Tibial nerve (tissue), 4 donors: Measurements from ENCODE around the gene TSSK6. TPM values are rescaled to one million over a fixed set of nuclear protein-coding genes. Genes with fewer than 3 reads are reported as not detected.

Experiments used
- DNase-seq, 2 donors: peaks; one replicate each; pipeline ENCODE4 v3.0.0-alpha.2; 2019; ENCODE audit warnings: low spot score in 2 of 2
- H3K27ac ChIP-seq, 4 donors: fragments of 200-600 bp; sonication (generic) in 3 of 4; one replicate each; pipeline ENCODE4 v1.5.1; 2017 to 2019; ENCODE audit warnings: mild to moderate bottlenecking in 1 of 4
- H3K27me3 ChIP-seq, 2 donors: fragments of 200-600 bp; sonication (generic) in 1 of 2; one replicate each; pipeline versions ENCODE4 v1.5.1 to v1.6.0; 2017 to 2019
- H3K36me3 ChIP-seq, 3 donors: fragments of 200-600 bp; sonication (generic); one replicate each; pipeline ENCODE4 v1.5.1; 2018 to 2019
- H3K4me1 ChIP-seq, 4 donors: fragments of 200-600 bp; sonication (generic) in 3 of 4; one replicate each; pipeline ENCODE4 v1.5.1; 2017 to 2019
- H3K4me3 ChIP-seq, 4 donors: fragments of 200-600 bp; sonication (generic) in 3 of 4; one replicate each; pipeline ENCODE4 v1.5.1; 2017 to 2019; ENCODE audit warnings: mild to moderate bottlenecking in 1 of 4, moderate library complexity in 1 of 4
- H3K9me3 ChIP-seq, 4 donors: fragments of 200-600 bp; sonication (generic) in 3 of 4; one replicate each; pipeline ENCODE4 v1.5.1; 2017 to 2019
- EP300 ChIP-seq, 2 donors: sonication (generic); formaldehyde crosslinking; IDR thresholded peaks; one replicate each; pipeline ENCODE4 v1.6.1; 2017; ENCODE audit warnings: antibody characterized with exemption in 2 of 2, mild to moderate bottlenecking in 1 of 2
- POLR2A ChIP-seq, 2 donors: fragments of 450-650 bp; IDR thresholded peaks; one replicate each; pipeline ENCODE4 v1.6.1; 2017; ENCODE audit warnings: antibody characterized with exemption in 2 of 2, mild to moderate bottlenecking in 2 of 2, moderate library complexity in 2 of 2
- WGBS, 2 donors: methylation state at CpG; one replicate each; pipeline ENCODE4 v1.1.5; 2018; 5-methylcytosine and 5-hydroxymethylcytosine counted together
- total RNA-seq, 4 donors: library from RNA; depleted of rRNA; stranded (reverse); fragments of >200 nt; gene quantifications; one replicate each; pipeline ENCODE4 v1.1.0, GENCODE V29; 2016
- TF ChIP-seq, protein P1 (sequence below), 5 experiments: fragments of 200-600 bp in 3 of 5; fragments of 450-650 bp in 2 of 5; sonication (generic) in 3 of 5; IDR thresholded peaks; one replicate each; pipeline ENCODE4 v1.5.1; 2016 to 2019; ENCODE audit warnings: antibody characterized with exemption in 5 of 5, mild to moderate bottlenecking in 3 of 5, moderate library complexity in 2 of 5

The TSSK6 gene
- total RNA-seq, 4 donors from 2014 or later = 1.8 to 7.2 (median 3.7) TPM

GRCh38 chr19:19485998-19486290 is 29.4 kb downstream of the TSSK6 start:
- Histone ChIP-seq H3K4me3 (no peak overlapping the region), H3K27me3 (no peaks in the 10 kb centered on the region), H3K9me3 (no peaks in the 10 kb centered on the region), H3K4me1 (peaks cover 0 to 68% (median 30%) of the 10 kb centered on the region in 4 donors), H3K36me3 (peaks cover 0 to 11% (median 0%) of the 10 kb centered on the region in 3 donors), H3K27ac (no peak overlapping the region)
- TF ChIP-seq, protein P1, sequence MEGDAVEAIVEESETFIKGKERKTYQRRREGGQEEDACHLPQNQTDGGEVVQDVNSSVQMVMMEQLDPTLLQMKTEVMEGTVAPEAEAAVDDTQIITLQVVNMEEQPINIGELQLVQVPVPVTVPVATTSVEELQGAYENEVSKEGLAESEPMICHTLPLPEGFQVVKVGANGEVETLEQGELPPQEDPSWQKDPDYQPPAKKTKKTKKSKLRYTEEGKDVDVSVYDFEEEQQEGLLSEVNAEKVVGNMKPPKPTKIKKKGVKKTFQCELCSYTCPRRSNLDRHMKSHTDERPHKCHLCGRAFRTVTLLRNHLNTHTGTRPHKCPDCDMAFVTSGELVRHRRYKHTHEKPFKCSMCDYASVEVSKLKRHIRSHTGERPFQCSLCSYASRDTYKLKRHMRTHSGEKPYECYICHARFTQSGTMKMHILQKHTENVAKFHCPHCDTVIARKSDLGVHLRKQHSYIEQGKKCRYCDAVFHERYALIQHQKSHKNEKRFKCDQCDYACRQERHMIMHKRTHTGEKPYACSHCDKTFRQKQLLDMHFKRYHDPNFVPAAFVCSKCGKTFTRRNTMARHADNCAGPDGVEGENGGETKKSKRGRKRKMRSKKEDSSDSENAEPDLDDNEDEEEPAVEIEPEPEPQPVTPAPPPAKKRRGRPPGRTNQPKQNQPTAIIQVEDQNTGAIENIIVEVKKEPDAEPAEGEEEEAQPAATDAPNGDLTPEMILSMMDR (IDR thresholded peaks at IDR 0.05) = no peak
- no peak for TF ChIP-seq EP300 (IDR thresholded peaks at IDR 0.05)
- no peak for TF ChIP-seq POLR2A (IDR thresholded peaks at IDR 0.05)
- no peak for DNase-seq
- WGBS, 2 donors = 88 to 98% methylated on average over 5 of the region's 5 CpGs

DNA sequence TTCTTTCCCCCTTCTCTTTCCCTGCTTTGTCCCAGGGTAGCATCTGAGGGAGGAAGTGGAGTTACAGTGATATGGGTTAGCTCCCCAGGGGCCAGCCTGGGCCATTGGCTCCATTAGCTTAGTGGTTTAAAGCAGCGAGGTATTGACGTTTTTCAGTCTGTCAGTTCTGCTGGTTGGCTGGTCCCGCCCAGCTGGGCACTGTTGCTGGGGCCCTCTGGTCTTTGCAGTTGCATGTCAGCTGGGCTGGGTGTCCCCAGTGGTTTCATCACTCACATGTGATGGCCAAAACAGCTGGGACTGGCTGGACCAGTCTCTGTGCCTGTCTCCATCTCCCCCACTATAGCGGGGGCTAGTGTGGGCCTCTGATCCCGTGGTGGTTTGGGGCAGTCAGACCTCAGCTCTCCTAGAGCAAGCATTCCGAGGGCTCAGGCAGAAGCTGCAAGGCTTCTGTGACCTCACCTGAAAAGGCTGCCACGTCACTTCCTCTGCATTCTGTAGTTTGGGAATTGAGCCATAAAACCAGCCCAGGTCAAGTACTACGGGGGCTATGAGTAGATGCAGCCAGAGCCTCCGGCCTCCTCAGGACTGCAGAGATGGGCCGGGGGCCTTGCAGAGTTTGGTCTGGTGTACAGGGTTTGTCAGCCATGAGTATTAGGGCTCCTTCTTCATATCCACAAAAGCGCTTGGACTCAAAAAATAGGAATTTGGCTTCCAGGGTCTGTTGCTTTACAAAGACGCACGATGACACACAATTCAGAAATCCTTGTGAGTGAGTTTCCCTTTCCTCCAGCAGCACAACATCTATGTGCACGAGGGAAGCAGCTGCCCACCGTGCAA is 30.0 kb downstream of the TSSK6 start:
- WGBS, 2 donors = 71 to 73% methylated on average over 14 of the region's 15 CpGs
- no peak for DNase-seq
- TF ChIP-seq EP300 (IDR thresholded peaks at IDR 0.05) = no peak
- no peak for TF ChIP-seq POLR2A (IDR thresholded peaks at IDR 0.05)
- TF ChIP-seq, protein P1 (IDR thresholded peaks at IDR 0.05) = no peak
- Histone ChIP-seq H3K9me3 (no peaks in the 10 kb centered on the region), H3K36me3 (peaks cover 0 to 17% (median 0%) of the 10 kb centered on the region in 3 donors), H3K27me3 (no peaks in the 10 kb centered on the region), H3K27ac (no peak overlapping the region), H3K4me1 (peaks cover 0 to 62% (median 28%) of the 10 kb centered on the region in 4 donors), H3K4me3 (no peak overlapping the region)

DNA sequence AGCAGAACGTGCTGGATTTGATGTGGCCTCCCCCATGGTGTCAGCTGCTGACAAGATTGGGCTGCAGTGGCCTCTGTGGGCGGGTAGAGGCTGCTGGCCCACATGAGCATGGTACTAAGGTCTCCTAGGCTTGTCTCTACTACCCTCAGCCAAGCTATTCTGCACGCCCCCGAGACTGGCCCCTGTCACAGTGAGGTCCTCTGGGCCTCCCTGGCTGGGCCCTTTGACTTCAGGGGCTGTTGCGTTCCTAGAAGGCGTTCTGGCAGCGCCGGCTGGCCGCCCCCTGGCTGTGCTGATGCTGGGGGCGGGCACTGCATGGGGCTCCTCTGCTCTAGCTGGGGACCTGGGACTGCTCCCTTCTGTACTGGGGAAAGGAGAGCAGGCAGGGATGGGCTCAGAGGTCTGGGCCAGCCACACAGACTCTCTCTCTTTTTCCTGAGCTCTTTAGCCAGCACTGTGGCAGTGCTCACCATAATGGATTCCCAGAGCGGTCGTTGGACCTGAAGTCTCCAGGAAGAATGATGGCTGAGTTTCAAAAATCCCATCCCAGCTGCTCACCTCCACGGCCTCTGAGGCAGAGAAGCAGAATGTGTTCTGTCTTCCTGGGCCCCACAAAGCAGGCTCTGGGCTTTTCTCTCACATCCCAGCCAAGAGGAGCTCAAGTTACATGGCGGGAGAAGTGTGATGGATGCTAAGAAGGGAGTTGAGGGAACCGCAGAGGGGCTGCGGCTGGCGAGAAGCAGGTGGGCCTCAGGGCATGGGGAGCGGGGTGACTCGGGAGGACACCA is 32.3 kb downstream of the TSSK6 start:
- Histone ChIP-seq H3K27ac (peak overlapping the region in 1 of 4 donors; percentile 4), H3K4me1 (peaks cover 0 to 39% (median 5%) of the 10 kb centered on the region in 4 donors), H3K27me3 (no peaks in the 10 kb centered on the region), H3K9me3 (no peaks in the 10 kb centered on the region), H3K4me3 (no peak overlapping the region), H3K36me3 (peaks cover 0 to 19% (median 0%) of the 10 kb centered on the region in 3 donors)
- WGBS, 2 donors = 48 to 60% methylated on average over 13 to 16 of the region's 19 CpGs
- DNase-seq = no peak
- no peak for TF ChIP-seq POLR2A (IDR thresholded peaks at IDR 0.05)
- TF ChIP-seq, protein P1 (IDR thresholded peaks at IDR 0.05) = no peak
- no peak for TF ChIP-seq EP300 (IDR thresholded peaks at IDR 0.05)

- Histone ChIP-seq H3K9me3 (no peaks in the 10 kb centered on the region), H3K4me3 (no peak overlapping the region), H3K36me3 (peaks cover 0 to 19% (median 0%) of the 10 kb centered on the region in 3 donors), H3K27me3 (no peaks in the 10 kb centered on the region), H3K4me1 (peaks cover 0 to 46% (median 4%) of the 10 kb centered on the region in 4 donors), H3K27ac (no peak overlapping the region)
- no peak for TF ChIP-seq POLR2A (IDR thresholded peaks at IDR 0.05)
- TF ChIP-seq, protein P1 (IDR thresholded peaks at IDR 0.05) = no peak
- no peak for TF ChIP-seq EP300 (IDR thresholded peaks at IDR 0.05)
- no peak for DNase-seq
- WGBS, 2 donors = 79 to 80% methylated on average over 5 of the region's 5 CpGs
These were observed 34.7 kb downstream of the TSSK6 start for GRCh38 chr19:19480688-19481087.
